ENCODE data around the gene FOXP1.

DNA sequence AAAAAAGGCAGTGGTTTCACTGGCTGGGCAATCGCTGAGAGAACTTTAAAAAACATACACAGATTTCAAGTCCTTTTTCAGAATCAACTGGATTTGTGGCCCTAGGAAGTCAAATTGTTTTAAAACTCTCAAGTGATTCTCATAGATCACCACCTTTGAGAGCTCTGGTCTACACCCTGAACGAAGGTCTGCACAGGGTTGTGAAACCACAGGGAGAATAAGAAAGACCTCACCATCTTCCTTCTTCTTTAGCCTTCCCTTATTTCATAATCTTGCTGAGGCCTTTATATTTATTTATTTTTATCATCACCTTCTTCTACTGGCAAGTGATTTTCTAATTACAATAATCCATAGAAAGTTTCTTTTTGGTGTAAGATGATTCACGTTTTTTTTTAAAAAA is 58.1 kb downstream of the FOXP1 start:
- TF ChIP-seq, protein P1, sequence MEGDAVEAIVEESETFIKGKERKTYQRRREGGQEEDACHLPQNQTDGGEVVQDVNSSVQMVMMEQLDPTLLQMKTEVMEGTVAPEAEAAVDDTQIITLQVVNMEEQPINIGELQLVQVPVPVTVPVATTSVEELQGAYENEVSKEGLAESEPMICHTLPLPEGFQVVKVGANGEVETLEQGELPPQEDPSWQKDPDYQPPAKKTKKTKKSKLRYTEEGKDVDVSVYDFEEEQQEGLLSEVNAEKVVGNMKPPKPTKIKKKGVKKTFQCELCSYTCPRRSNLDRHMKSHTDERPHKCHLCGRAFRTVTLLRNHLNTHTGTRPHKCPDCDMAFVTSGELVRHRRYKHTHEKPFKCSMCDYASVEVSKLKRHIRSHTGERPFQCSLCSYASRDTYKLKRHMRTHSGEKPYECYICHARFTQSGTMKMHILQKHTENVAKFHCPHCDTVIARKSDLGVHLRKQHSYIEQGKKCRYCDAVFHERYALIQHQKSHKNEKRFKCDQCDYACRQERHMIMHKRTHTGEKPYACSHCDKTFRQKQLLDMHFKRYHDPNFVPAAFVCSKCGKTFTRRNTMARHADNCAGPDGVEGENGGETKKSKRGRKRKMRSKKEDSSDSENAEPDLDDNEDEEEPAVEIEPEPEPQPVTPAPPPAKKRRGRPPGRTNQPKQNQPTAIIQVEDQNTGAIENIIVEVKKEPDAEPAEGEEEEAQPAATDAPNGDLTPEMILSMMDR (conservative IDR thresholded peaks at IDR 0.05; ENCODE audit: low read depth, low read length), result no peak
- TF ChIP-seq EZH2 (IDR thresholded peaks at IDR 0.05; ENCODE audit: borderline replicate concordance, low read depth, low read length, poor library complexity, severe bottlenecking), result no peak
